MM.1S (cell line): ENCODE measurements around the gene PIK3C2G.

Experiments used
- DNase-seq: peaks from one replicate; pipeline ENCODE4 v3.0.0-alpha.2; 2015
- H2AFZ ChIP-seq: fragments of 300-600 bp; sonication (generic); 2 replicates; pipeline ENCODE4 v1.6.0; 2016; ENCODE audit warnings: antibody characterized with exemption, low read length
- H3F3A ChIP-seq: fragments of 300-600 bp; sonication (generic); 2 replicates; pipeline ENCODE4 v1.6.1; 2016; ENCODE audit warnings: mild to moderate bottlenecking, antibody characterized with exemption, low read length, moderate library complexity, mixed read lengths; ENCODE audit not compliant: insufficient read depth
- H3K27ac ChIP-seq: fragments of 300-600 bp; sonication (generic); 2 replicates; pipeline ENCODE4 v1.5.1; 2016; ENCODE audit warnings: mild to moderate bottlenecking, low read length
- H3K27me3 ChIP-seq: fragments of 300-600 bp; sonication (generic); replicated peaks from 2 replicates; pipeline ENCODE4 v1.6.0; 2016; ENCODE audit warnings: low read length; ENCODE audit not compliant: insufficient read depth
- H3K36me3 ChIP-seq: fragments of 300-600 bp; sonication (generic); replicated peaks from 2 replicates; pipeline ENCODE4 v1.6.1; 2016; ENCODE audit warnings: mild to moderate bottlenecking, low read length, mixed read lengths; ENCODE audit not compliant: insufficient read depth
- H3K4me1 ChIP-seq: fragments of 300-600 bp; sonication (generic); 2 replicates; pipeline ENCODE4 v1.6.1; 2016; ENCODE audit warnings: low read length, mixed read lengths
- H3K4me2 ChIP-seq: fragments of 300-600 bp; sonication (generic); 2 replicates; pipeline ENCODE4 v1.6.0; 2016; ENCODE audit warnings: low read depth, low read length
- H3K4me3 ChIP-seq: fragments of 300-600 bp; sonication (generic); 2 replicates; pipeline ENCODE4 v1.5.1; 2016; ENCODE audit warnings: low read length, mixed read lengths
- H3K79me2 ChIP-seq: fragments of 300-600 bp; sonication (generic); 2 replicates; pipeline ENCODE4 v1.6.1; 2016; ENCODE audit warnings: mixed run types, low read length, mixed read lengths
- H3K9ac ChIP-seq: fragments of 300-600 bp; sonication (generic); 2 replicates; pipeline ENCODE4 v1.6.1; 2016; ENCODE audit warnings: low read length, mixed read lengths
- H3K9me2 ChIP-seq: fragments of 300-600 bp; sonication (generic); replicated peaks from 2 replicates; pipeline ENCODE4 v1.6.1; 2016; ENCODE audit warnings: mild to moderate bottlenecking, low read length, mixed read lengths; ENCODE audit not compliant: insufficient read depth
- H3K9me3 ChIP-seq: fragments of 300-600 bp; sonication (generic); replicated peaks from 2 replicates; pipeline ENCODE4 v1.6.1; 2016; ENCODE audit warnings: mild to moderate bottlenecking, low read length, mixed read lengths; ENCODE audit not compliant: insufficient read depth
- H4K20me1 ChIP-seq: fragments of 300-600 bp; sonication (generic); 2 replicates; pipeline ENCODE4 v1.6.1; 2016; ENCODE audit warnings: mild to moderate bottlenecking, low read length, moderate library complexity, mixed read lengths; ENCODE audit not compliant: insufficient read depth
- CTCF ChIP-seq: fragments of 300-600 bp; sonication (generic); IDR thresholded peaks from 2 replicates; pipeline ENCODE4 v1.5.1; 2016; ENCODE audit warnings: antibody characterized with exemption, low read length, mixed read lengths
- EZH2 ChIP-seq: fragments of 300-600 bp; sonication (generic); optimal IDR thresholded peaks from 2 replicates; pipeline ENCODE3; 2017; ENCODE audit warnings: low read depth, mild to moderate bottlenecking, antibody characterized with exemption, low read length, mixed read lengths
- EZH2phosphoT487 ChIP-seq: fragments of 300-600 bp; sonication (generic); IDR thresholded peaks from 2 replicates; pipeline ENCODE4 v1.6.1; 2018; ENCODE audit warnings: antibody characterized with exemption, low read length

Gene PIK3C2G

DNA sequence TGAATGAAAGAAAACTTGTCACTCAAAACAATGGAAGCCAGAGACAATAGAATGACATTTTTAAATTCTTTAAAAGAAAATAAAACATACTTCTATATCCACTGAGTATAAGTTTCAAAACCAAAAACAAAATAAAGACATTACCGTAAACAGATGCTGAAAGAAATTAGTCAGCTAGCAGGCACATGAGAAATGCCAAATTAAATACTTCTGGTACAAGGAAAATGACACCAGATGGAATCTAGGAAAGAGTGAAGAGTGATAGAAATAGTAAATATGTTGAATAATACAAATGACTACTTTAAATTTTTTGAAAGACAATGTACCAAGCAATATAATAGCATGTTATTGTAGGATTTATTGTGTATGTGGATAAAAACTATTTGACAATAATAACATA lies 23.8 kb downstream of the PIK3C2G start:
- Histone ChIP-seq H2AFZ (no peak overlapping the region), H4K20me1 (no peaks in the 10 kb centered on the region), H3K9me2 (no peaks in the 10 kb centered on the region), H3K27ac (no peak overlapping the region), H3K79me2 (no peaks in the 10 kb centered on the region), H3K4me1 (no peaks in the 10 kb centered on the region), H3K4me3 (no peak overlapping the region), H3K4me2 (no peak overlapping the region), H3K9ac (no peak overlapping the region), H3K36me3 (no peaks in the 10 kb centered on the region), H3F3A (no peaks in the 10 kb centered on the region), H3K27me3 (no peaks in the 10 kb centered on the region), H3K9me3 (no peaks in the 10 kb centered on the region)
- no peak for DNase-seq
- TF ChIP-seq EZH2phosphoT487 (no peak), CTCF (no peak), EZH2 (no peak)

DNA sequence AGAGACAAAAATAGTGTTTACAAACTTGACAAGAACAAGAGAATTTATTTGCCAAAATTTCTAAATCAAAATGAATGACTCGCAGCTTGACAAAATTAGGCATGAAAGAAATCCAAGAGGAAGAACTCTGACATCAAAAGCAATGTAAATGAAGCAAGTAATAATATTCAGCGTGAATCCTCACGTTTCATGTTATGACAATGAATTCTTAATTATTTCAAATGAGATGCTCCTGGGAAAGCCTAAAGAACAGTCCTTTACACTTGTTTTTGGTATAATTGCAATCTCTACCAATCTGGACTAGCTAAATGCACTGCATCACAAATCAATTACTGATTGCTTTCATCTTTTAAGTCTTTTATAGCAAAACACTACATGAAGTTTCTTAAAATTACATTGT lies 29.1 kb downstream of the PIK3C2G start:
- no peaks in the 10 kb centered on the region for H3K79me2 ChIP-seq
- H3K27ac ChIP-seq: no peak overlapping the region
- no peaks in the 10 kb centered on the region for H3F3A ChIP-seq
- no peak overlapping the region for H2AFZ ChIP-seq
- no peaks in the 10 kb centered on the region for H3K36me3 ChIP-seq
- H4K20me1 ChIP-seq: no peaks in the 10 kb centered on the region
- no peaks in the 10 kb centered on the region for H3K9me2 ChIP-seq
- H3K4me3 ChIP-seq: no peak overlapping the region
- TF ChIP-seq EZH2phosphoT487 (no peak), EZH2 (no peak), CTCF (no peak)
- no peak overlapping the region for H3K9ac ChIP-seq
- H3K4me1 ChIP-seq: no peaks in the 10 kb centered on the region
- H3K27me3 ChIP-seq: no peaks in the 10 kb centered on the region
- H3K9me3 ChIP-seq: no peaks in the 10 kb centered on the region
- H3K4me2 ChIP-seq: no peak overlapping the region
- no peak for DNase-seq

- no peaks in the 10 kb centered on the region for H4K20me1 ChIP-seq
- no peaks in the 10 kb centered on the region for H3K27me3 ChIP-seq
- H3K9me3 ChIP-seq: no peaks in the 10 kb centered on the region
- H3K4me2 ChIP-seq: no peak overlapping the region
- H3K79me2 ChIP-seq: no peaks in the 10 kb centered on the region
- no peak overlapping the region for H3K27ac ChIP-seq
- no peak overlapping the region for H3K9ac ChIP-seq
- TF ChIP-seq EZH2 (no peak), CTCF (no peak), EZH2phosphoT487 (no peak)
- no peak overlapping the region for H2AFZ ChIP-seq
- H3K4me1 ChIP-seq: no peaks in the 10 kb centered on the region
- H3K36me3 ChIP-seq: no peaks in the 10 kb centered on the region
- no peak overlapping the region for H3K4me3 ChIP-seq
- H3F3A ChIP-seq: no peaks in the 10 kb centered on the region
- H3K9me2 ChIP-seq: no peaks in the 10 kb centered on the region
- no peak for DNase-seq
Observed at GRCh38 chr12:18294889-18295288, 33.6 kb downstream of the PIK3C2G start.
